C4-2B (cell line): Measurements from ENCODE around the gene STX8.

Experiments used
- CTCF ChIP-seq: fragments of 450-650 bp; conservative IDR thresholded peaks from 2 replicates; pipeline ENCODE4 v1.5.1; 2017; ENCODE audit warnings: mild to moderate bottlenecking
- ZFX ChIP-seq: fragments of 450-650 bp; IDR thresholded peaks from 2 replicates; pipeline ENCODE4 v1.6.1; 2017

- TF ChIP-seq CTCF (no peak), ZFX (no peak)
Observed at GRCh38 chr17:9465210-9465921, 110.3 kb downstream of the STX8 start.
